NCI-H82 treated with DMSO at 0.1 percent for 48 hours (cell line): ENCODE data around the gene INHBA.

Experiments used
- DNase-seq: peaks from one replicate; lab custom pipeline; 2025; ENCODE audit not compliant: unreplicated experiment; lab: John Stamatoyannopoulos, UW

INHBA gene

DNA sequence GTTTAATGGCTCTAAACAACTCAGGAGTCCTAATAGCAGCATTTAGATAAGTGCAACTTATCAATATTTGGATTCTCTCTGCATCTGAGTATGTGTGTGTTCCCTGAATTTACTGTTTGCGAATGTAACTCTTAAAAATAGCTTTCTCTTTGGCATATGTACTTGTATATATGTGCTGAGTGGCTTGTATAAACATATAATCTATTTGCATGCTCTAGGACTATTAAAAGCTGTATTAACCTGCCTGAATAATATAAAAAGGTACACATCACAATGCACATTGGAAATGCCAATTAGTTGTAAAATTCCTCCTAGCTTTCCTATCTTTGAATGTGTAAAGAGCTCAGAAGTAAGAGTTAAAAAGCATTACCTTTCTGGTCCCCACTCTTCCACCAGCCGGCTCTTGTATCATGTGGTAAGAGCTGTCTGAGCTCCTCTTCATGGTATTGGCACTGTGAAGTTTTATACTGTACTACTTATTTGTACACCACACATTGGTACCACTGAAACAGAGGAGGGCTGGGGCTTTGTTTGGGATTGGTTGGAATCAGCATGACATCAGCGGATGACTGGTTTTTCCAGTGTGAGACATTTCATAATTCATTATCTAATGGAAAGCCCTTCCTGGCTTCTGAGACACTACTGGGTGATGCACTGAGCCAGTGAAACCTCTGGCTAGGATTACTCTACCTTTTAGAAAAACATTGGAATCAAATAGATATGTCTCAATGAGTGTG is at the start of gene INHBA:
Gene INHBA (minus strand): TSS at position 456 of the 737 bp plus-strand sequence. CDS start 2,716 bp downstream, outside the sequence.
- no peak for DNase-seq

DNA sequence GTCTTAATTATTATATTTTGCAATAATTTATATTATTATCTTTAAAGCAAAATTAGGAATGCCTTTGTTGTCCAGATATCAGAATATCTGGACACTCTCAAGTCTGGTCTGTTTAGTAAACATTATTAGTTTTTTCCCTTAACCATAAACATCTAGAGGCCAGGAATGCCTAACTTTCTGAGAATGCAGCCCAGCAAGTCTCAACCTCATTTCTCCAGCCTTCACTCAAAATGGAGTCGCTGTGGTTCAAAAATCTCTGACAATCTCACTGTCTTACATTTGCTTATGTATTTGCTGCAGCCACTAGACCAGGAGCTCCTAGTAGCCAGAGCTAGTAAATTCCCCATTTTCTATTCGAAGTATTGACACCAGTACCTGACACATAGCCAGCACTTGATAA is 49.7 kb upstream of the INHBA start:
- no peak for DNase-seq

DNA sequence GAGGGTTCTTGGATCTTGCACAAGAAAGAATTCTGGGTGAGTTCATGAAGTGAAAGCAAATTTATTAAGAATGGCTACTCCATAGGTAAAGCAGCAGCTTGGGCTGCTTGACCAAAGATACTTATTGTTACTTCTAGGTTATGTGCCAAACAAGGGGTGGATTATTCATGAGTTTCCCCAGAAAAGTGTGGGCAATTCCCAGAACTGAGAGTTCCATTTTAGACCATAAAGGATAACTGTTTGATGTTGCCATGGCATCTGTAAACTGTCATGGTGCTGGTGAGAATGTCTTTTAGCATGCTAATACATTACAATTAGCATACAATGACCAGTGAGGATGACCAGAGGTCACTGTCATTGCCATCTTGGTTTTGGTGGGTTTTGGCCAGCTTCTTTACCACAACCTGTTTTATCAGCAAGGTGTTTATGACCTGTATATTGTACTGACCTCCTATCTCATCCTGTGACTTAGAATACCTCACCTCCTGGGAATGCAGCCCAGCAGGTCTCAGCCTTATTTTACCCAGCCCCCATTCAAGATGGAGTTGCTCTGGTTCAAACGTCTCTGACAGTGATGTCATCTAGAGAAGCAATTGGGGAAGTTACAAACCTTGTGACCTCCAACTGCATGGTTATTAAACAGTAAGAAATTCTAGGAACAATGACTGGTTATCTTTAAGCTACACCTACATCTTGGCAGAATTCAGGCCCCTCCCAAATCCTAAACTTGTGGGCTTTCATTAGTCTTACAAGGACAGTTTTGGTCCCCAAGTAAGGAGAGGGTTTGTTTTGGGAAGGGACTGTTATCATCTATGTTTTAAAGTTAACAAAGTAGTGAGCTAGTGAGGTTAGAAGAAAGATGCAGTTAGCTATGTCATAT is 48.0 kb upstream of the INHBA start:
- DNase-seq: no peak

DNA sequence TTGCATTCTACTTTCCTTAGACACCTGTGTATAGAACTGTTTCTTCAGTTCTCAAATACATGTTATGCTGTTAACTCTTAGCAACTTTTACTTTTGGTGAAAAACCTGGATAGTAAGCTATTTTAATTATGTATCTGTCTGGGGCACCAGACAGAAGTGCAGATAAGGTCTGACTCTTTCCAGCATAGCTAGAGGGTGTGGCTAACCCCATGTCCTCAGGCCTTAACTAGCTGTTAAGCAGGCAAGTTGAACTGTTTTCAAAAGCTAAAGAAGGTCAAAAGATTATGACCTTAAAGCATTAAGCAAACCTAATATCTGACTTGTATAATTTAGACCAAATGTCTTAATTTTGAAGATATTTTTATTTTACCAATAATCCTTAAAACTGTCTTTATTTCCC is 45.1 kb upstream of the INHBA start:
- DNase-seq: no peak

DNA sequence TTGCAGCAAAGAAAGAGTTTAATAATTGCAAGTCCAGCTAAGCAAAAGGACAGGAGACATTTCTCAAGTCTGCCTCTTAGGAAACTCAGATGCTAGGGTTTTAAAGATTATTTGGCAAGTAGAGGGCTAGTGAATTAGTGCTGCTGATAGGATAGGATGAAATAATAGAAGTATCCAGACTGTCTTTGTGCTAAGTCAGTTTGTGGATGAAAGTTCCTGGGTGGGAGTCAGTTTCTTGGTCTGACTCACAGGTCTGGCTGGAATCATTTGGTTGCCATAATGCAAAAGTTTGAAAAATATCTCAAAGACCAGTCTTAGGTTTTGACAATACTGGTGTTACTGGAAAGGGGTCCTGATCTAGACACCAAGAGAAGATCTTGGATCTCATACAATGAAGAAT is 42.6 kb upstream of the INHBA start:
- DNase-seq: no peak

DNA sequence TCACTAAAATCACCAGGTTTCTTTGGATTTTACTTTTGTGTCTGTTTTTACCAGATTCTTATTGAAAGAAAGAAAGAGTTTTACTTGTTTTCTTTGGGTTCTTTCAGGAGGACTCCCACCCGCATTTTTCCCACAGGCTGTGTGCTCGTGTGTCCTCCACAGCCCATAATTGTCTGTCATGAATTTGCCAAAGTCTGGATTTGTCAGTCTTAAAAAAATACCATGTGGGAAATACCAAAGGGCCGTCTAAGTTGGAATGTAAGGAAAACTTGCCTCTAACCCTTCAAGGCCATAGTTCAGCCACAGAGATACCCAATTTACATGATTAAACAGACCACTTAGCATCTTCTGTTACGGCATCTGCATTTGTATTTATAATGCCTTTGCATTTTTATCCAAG is 41.3 kb upstream of the INHBA start:
- DNase-seq: no peak

DNA sequence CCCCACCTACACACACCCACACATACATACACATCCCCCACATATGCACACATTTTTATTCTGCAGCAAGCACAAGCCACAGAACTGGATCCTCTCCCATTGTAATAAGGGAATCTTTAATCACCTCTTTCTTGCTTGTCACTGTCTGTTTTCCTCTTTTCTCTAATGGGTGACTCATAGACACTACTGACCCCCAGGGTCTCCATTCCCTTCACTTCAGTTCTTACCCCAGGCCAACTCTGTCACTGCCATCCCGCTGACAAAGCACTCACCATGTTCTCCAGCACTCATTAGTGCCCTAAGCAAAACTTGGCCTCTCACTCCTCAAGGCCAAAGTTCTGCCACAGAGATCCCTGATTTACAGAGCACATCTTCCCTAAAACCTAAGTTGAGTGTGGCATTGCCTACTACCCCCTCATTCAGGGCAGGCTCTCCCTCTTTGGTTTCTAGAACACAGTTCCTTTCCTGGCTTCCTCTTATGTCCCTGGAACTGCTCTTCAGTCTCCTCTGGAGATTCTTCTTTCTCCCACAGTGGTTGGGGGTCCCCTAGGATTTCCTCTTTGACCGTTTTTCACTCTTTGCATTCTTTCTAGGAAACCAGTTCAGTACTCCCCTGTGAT is 39.6 kb upstream of the INHBA start:
- DNase-seq: no peak

DNA sequence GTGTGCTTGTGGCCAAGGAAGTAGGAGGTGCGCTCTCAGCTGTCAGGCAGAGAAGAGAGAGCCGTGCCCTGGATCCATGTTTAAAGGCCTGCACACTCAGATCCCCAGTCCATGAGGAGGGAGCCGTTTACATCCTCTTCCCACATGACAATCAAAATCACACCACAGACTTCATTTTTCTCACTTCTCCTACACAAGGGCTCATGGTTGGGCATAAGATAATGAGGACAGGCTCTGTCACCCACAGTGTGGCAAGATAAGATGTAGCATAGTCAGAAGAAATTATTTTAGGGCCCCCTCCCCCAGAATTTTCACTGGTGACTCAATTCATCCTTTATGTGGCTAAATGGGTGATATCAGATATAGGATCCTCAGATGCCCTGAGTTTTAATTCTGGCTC is 35.9 kb upstream of the INHBA start:
- DNase-seq: no peak

DNA sequence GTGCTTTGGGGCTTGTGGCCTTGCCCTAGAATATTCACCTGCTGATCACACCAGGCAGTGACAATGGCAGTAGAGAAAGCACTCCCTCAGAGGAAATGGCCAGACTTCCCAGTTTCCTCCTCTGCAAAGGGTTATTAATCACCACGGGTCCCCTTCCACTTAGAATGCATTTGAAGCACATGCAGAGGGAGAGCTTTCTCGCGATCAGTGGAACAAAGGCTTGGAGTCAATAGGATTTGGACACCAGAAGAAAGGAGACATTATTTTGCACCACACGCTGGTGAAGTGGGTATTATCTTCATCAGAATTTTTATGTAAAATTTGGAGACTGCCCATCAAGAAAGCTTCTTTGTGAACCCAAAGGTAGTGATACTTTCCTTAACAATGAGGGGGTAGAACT is 35.4 kb upstream of the INHBA start:
- no peak for DNase-seq

DNA sequence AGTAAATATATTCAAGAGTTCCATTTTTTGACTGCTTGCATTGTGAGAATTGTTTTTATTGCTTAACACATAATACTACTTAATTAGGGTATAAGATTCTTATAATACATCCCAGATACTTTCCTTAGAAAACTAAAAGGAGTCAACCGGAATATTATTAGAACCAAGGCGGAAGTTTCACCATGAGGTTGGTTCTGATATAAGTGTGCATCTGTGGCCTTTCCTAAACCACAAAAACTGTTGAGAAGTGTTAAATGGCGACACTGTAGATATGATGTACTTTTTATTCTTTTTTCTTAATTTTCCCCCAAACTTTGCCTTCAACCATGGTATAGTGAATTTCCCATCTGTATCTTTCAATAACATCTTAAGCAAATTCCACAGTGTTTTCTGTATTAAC is 32.3 kb upstream of the INHBA start:
- DNase-seq: no peak

DNA sequence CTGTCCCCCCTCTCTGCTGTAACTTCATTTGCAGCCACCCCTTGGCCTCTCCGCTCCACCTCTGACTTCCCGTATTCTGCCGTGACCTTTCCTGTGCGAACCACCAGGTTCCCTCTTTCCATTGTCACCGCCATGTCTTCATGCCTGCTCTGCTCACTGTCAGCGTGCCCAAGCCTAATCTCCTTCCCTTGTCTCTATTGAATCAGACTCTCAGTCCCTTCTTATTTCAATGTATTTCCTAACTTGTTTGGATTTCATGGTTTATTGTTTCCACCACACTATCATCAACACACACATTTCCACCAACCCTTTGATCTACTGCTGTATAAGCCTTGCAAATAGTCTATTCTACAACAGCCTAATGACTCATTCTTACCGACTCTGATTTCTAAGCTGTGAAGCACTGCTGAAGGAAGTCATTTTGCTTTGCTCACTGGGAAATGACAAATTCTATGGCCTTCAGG is 30.0 kb upstream of the INHBA start:
- no peak for DNase-seq

DNA sequence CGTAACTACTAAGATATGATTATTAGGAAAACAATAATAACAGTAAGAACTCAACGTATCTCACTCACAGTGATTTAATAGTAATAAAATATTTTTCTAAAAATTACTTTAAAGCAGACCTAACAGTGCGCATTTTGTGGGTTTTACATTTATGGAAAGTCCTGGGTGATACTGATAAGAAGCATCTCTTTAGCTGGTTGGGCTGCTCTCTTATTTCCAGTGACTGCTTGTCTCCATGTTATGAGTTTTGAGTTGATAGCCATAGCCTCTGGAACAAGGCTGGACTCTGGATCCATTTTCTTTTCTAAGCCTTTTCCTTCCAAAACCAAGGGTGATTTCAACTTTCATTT is 29.5 kb upstream of the INHBA start:
- no peak for DNase-seq

DNA sequence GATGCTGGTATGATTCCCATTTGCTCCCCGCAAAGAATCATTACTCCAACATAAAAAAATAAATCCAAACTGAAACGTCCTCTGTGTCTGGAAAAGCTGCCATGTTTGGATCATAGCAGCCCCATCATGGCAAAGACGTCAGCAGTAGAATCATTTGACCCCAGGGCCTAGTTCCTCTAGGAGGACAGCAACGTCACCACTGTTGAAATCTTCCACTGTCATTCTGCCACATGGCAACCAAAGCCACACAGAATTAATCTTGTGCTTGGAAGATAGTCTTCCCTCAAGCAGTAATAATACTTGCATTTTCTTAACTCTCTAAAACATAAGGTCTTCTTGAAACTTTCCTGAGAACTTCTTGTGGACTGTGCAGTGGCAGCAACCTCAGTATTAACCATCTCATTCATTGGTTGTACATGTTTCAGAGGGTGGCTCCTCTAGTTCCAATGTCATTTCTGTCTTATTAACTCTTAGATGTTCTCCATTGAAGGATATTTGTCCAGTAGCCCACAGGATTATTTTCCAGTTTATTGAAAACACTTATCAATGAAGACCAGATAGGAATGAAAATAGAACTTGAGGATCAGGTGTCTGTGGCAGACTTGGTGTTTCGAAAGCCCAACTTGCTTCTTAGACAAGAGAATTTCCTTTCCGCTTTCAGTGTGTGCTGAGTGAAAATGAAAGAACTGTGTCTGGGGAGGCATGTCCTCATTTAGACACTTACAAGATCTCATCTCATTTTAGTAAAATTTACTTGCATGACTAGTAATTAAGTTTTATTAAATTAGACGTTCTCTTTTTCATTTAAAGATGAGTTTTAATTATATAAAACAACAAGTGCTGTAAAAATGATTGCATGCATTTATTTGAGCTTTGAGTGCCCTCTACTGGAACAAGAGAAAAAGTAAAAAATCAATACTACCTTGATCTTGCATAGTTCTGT is 28.9 kb upstream of the INHBA start:
- DNase-seq: no peak

DNA sequence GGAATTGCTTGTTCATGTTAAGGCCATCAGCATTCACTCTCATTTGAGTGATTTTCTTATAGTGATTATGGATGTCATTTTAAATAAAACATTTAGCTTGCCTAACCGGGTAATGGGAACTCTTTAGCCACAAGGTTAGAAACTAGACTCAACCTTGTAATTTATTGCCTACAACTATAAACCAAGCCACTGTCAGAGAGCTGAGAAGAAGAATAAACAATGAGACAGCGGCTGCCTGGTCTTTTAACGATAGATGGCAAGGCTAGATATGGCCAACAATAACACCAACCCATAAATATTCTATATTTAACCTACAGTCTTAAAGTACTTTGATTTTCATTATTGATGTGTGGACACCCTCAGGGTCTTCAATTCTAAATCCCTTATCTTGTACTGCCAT is 27.8 kb upstream of the INHBA start:
- no peak for DNase-seq

DNA sequence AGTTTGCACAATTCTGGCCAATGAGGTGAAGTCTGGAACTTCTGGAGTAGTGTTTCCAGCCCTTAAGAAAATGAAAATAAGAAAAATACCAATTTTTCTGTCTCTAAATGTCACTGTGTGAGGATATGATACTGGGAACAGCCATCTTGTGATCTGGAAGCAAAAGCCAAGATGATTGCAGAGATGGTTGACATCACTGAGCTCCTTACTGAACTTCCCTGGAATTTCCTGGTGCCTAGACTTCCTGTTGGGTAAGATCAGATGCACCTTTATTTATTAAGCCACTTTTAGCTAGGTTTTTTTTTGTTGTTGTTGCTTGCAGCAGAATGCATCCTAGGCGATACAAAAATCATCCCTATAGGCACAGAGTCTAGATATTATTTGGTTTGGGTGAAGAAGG is 27.3 kb upstream of the INHBA start:
- DNase-seq: no peak

DNA sequence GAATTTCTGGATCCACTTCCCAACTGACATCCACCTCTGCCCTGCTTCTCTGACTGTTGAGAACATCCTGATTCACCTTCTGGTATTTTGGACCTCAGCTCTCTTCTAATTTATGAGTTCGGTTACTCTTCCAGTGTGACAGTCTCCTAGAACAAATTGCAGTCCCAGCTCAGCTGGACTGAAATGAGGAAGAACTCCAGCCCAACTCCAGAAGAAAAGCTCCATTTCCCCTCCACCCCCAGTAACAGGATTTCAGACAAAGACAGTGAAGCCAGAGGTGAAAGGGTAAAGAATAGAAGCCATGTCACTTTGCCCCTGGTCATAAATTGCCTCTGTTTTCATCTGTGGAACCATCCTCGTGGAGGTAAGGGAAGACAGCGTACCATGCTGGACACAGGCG is 26.2 kb upstream of the INHBA start:
- DNase-seq: no peak

DNA sequence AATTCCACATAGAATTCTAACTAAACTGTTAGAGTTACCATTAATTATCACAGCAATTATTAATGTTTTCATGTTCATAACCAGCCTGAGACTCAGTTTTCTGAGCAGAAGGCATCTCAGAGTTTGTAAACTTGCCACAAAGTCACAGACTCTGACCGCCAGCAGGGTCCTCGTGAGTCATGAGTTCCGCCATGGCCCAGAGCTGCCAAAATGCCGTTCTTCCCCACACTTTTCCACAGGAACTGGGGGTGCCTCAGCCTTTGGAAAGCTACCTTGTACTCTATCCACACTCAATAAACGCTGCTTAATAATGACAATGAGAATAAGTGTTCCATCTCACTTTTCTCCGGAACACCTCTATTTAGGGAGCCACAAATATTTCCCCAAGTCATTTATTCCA is 22.1 kb upstream of the INHBA start:
- DNase-seq: no peak

DNA sequence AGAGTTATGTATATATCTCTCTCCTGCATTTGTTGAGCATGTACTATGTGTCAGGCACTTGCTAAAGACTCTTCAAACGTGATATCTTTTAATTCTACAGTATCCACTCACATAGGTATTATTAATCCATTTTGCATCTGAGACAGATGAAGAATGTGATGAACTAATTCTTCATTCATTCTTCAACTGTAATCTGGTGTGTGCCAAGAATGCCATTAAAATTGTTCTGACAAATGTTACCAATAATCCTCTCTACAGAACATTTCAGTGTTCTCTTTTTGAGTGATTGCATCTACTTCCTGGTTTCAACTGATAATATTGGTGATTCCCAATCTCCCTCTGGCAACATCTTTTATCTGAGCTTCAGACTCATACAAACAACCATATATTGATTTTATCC is 18.0 kb upstream of the INHBA start:
- DNase-seq: no peak

DNA sequence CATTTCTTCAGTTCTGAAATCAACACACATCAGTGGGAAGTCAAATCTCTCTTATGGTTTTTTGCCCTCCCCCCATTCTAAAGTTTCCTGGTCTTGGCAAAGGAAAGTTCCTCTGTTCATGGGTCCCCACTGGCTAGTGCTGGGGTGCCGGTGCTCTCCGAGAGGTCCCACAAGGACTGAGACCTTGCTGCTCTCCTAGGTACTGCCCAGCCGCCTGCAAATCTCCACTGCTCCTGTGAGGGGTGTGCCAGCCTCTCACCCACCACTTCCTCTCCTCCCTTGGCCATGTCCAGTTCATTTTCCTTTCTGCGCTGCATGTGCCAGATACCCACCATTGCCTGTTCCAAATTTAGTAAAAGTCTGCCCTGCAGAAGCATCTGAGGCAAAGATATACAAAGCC is 17.2 kb upstream of the INHBA start:
- no peak for DNase-seq

DNA sequence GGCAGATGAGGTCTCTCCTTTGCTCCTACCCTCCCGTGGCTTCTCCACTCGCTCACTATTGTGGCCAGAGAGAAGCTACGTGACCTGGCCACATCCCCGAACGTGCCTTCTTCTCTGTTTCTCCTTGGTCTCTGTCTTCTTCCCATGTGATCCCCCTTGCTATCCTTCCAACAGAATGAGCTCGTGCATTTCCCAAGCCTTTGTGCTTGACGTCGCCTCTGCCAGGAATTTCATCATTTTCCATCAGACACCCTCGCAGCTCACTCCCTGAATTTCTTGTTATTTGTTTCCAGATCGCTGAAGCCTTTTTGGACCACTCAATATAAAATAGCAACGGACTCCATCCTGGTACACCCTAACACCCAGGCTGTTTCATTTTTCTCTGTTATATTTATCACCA is 13.8 kb upstream of the INHBA start:
- no peak for DNase-seq

DNA sequence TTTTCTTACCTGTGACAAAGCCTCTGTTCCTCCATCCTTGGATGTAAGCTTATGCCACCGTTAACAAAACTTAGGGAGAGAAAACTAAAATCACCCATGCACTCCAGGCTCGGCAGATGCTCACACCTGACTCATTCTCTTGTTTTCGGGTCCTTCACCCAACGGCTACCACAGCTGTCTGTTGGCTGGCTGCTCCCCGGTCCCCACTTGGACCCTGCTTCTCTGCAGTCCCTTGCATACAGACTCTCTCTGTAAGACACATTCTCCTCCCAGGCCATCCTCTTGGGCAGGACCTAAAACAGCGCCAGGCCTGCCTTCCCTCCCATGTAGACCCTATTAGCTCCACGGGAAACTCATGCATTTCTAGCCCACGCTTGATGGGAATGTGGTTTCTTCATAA is 12.1 kb upstream of the INHBA start:
- no peak for DNase-seq
